ENCODE data around the gene ATP6V1E1. TPM values are rescaled to one million over a fixed set of nuclear protein-coding genes. Genes with fewer than 3 reads are reported as not detected.

ATP6V1E1 gene
- total and polyA plus RNA-seq, 9 of the 15 experiments (the other 6 are each of a cell fraction or from before 2014, with no cell fraction given) = 122 to 249 (median 179) TPM

- TF ChIP-seq CLOCK (CRISPR knock-in tag; IDR thresholded peaks at IDR 0.05; ENCODE audit: borderline replicate concordance) = no peak
- no peak for TF ChIP-seq HLTF (IDR thresholded peaks at IDR 0.05)
- no peak for TF ChIP-seq ZNF511 (CRISPR knock-in tag; IDR thresholded peaks at IDR 0.05)
- 0 out of 4 replicates have a peak, but pooled peaks of 1 of the 2 experiments have one; percentile 23 for TF ChIP-seq KDM1A (IDR thresholded peaks at IDR 0.05)
- TF ChIP-seq MBD1 (CRISPR knock-in tag; IDR thresholded peaks at IDR 0.05) = no peak
- TF ChIP-seq MXD1 (CRISPR knock-in tag; IDR thresholded peaks at IDR 0.05; ENCODE audit: borderline replicate concordance, poor library complexity, severe bottlenecking) = no peak
- TF ChIP-seq, protein P1, sequence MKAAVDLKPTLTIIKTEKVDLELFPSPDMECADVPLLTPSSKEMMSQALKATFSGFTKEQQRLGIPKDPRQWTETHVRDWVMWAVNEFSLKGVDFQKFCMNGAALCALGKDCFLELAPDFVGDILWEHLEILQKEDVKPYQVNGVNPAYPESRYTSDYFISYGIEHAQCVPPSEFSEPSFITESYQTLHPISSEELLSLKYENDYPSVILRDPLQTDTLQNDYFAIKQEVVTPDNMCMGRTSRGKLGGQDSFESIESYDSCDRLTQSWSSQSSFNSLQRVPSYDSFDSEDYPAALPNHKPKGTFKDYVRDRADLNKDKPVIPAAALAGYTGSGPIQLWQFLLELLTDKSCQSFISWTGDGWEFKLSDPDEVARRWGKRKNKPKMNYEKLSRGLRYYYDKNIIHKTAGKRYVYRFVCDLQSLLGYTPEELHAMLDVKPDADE (conservative IDR thresholded peaks at IDR 0.05; ENCODE audit: control insufficient read depth, low read depth, low read length) = no peak
- TF ChIP-seq HNRNPUL1 (IDR thresholded peaks at IDR 0.05; ENCODE audit: low read length) = no peak
- TF ChIP-seq FOXK1 (CRISPR knock-in tag; IDR thresholded peaks at IDR 0.05; ENCODE audit: borderline replicate concordance) = no peak
- TF ChIP-seq BHLHE40 (IDR thresholded peaks at IDR 0.05; ENCODE audit: low read length) = 0 out of 2 replicates have a peak, but pooled peaks have one; percentile 12
- TF ChIP-seq BRF2 (IDR thresholded peaks at IDR 0.05; ENCODE audit: borderline replicate concordance, insufficient read depth, insufficient read length) = no peak
- TF ChIP-seq CHD2 (IDR thresholded peaks at IDR 0.05; ENCODE audit: low read depth, low read length) = no peak
- no peak for TF ChIP-seq IRF1 (CRISPR knock-in tag; IDR thresholded peaks at IDR 0.05; ENCODE audit: borderline replicate concordance)
- peak in 1 of 2 experiments; percentile 34; a peak in 1 of 4 replicates for TF ChIP-seq TEAD1 (CRISPR knock-in tag; IDR thresholded peaks at IDR 0.05)
- no peak for TF ChIP-seq GTF2A2 (tag; IDR thresholded peaks at IDR 0.05)
- TF ChIP-seq NR2F6 (CRISPR knock-in tag; IDR thresholded peaks at IDR 0.05) = no peak
Measured at GRCh38 chr22:17562906-17563870, 65.4 kb downstream of the ATP6V1E1 start, which contains the start of gene SLC25A18 (continued).
